ENCODE data around the gene CD101.

- TF ChIP-seq, protein P1, sequence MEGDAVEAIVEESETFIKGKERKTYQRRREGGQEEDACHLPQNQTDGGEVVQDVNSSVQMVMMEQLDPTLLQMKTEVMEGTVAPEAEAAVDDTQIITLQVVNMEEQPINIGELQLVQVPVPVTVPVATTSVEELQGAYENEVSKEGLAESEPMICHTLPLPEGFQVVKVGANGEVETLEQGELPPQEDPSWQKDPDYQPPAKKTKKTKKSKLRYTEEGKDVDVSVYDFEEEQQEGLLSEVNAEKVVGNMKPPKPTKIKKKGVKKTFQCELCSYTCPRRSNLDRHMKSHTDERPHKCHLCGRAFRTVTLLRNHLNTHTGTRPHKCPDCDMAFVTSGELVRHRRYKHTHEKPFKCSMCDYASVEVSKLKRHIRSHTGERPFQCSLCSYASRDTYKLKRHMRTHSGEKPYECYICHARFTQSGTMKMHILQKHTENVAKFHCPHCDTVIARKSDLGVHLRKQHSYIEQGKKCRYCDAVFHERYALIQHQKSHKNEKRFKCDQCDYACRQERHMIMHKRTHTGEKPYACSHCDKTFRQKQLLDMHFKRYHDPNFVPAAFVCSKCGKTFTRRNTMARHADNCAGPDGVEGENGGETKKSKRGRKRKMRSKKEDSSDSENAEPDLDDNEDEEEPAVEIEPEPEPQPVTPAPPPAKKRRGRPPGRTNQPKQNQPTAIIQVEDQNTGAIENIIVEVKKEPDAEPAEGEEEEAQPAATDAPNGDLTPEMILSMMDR (IDR thresholded peaks at IDR 0.05), result no peak
- TF ChIP-seq POLR2A (IDR thresholded peaks at IDR 0.05), result no peak
Measured at GRCh38 chr1:117026361-117026760, 24.8 kb downstream of the CD101 start.

Measured in esophagus squamous epithelium (tissue), 4 donors.